ENCODE measurements around the gene PPM1H.
"Not testable (repeated sequence)": the region's sequence is repeated elsewhere in the genome, so short reads cannot be mapped to it uniquely, and the experiment has no call there.

Gene PPM1H

GRCh38 chr12:62908674-62909073, 26.3 kb downstream of the PPM1H start:
- DNase-seq (ENCODE audit: low read depth) = no peak

- DNase-seq (ENCODE audit: low read depth) = no peak
These were observed 27.4 kb downstream of the PPM1H start for GRCh38 chr12:62907561-62907960.

GRCh38 chr12:62907078-62907477, 27.9 kb downstream of the PPM1H start:
- no peak for DNase-seq (ENCODE audit: low read depth)

GRCh38 chr12:62903151-62903550, 31.8 kb downstream of the PPM1H start:
- DNase-seq (ENCODE audit: low read depth) = no peak

- DNase-seq (ENCODE audit: low read depth) = peak; percentile 18
These were observed 34.2 kb downstream of the PPM1H start for GRCh38 chr12:62900686-62901272.

- no peak for DNase-seq (ENCODE audit: low read depth)
These were observed 35.2 kb downstream of the PPM1H start for GRCh38 chr12:62899568-62900390.

GRCh38 chr12:62898526-62898925, 36.4 kb downstream of the PPM1H start:
- no peak for DNase-seq (ENCODE audit: low read depth)

GRCh38 chr12:62895351-62895877, 39.5 kb downstream of the PPM1H start:
- no peak for DNase-seq (ENCODE audit: low read depth)

- DNase-seq (ENCODE audit: low read depth) = no peak
These were observed 41.7 kb downstream of the PPM1H start for GRCh38 chr12:62893276-62893675.

GRCh38 chr12:62891805-62892549, 43.0 kb downstream of the PPM1H start:
- no peak for DNase-seq (ENCODE audit: low read depth)

GRCh38 chr12:62888454-62889110, 46.4 kb downstream of the PPM1H start:
- no peak for DNase-seq (ENCODE audit: low read depth)

GRCh38 chr12:62886796-62887195, 48.2 kb downstream of the PPM1H start:
- no peak for DNase-seq (ENCODE audit: low read depth)

- no peak for DNase-seq (ENCODE audit: low read depth)
These were observed 49.7 kb downstream of the PPM1H start for GRCh38 chr12:62885242-62885641.

- DNase-seq (ENCODE audit: low read depth) = not testable (repeated sequence)
These were observed 50.1 kb downstream of the PPM1H start for GRCh38 chr12:62884832-62885231.

- no peak for DNase-seq (ENCODE audit: low read depth)
These were observed 52.3 kb downstream of the PPM1H start for GRCh38 chr12:62882696-62883095.

- DNase-seq (ENCODE audit: low read depth) = no peak
These were observed 52.8 kb downstream of the PPM1H start for GRCh38 chr12:62882140-62882539.

GRCh38 chr12:62879691-62880090, 55.3 kb downstream of the PPM1H start:
- DNase-seq (ENCODE audit: low read depth) = no peak

- not testable (repeated sequence) for DNase-seq (ENCODE audit: low read depth)
These were observed 55.7 kb downstream of the PPM1H start for GRCh38 chr12:62879228-62879627.

- no peak for DNase-seq (ENCODE audit: low read depth)
These were observed 56.7 kb downstream of the PPM1H start for GRCh38 chr12:62878211-62878610.

GRCh38 chr12:62876938-62877548, 57.9 kb downstream of the PPM1H start:
- no peak for DNase-seq (ENCODE audit: low read depth)

GRCh38 chr12:62873826-62874448, 61.0 kb downstream of the PPM1H start:
- DNase-seq (ENCODE audit: low read depth) = no peak
